ENCODE data around the gene PPM1M.

The PPM1M gene

DNA sequence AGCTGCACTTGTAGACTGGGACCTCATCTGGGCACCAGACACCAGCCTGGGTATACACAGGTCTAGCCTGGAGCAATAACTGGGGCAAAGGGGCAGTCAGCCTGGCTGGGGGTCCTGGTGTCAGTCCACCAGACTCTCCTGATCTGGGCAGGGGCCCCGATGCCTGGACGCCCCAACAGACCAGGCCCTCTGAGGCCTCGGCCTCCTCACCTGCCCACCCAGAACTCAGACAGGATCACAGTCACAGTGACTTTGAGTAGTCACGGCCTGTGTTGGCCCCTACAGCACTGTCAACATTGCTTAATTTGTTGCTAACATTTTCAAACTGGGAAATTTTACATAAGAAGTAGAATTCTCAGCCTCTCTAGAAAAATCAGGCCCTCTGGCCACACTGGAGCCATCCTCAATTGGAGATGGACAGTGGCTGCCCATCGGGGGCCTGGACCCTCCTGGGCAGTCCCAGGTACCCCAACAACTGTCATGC lies 12.4 kb upstream of the PPM1M start:
- Histone ChIP-seq H3K36me3 (ENCODE audit: insufficient read depth, low read length) (peaks cover 34% of the 10 kb centered on the region; the same call in 1 of the 2 replicates), H3K9me2 (ENCODE audit: low read depth, low read length) (no peaks in the 10 kb centered on the region), H3K4me2 (ENCODE audit: low read length) (no peak overlapping the region), H3K9ac (ENCODE audit: low read length) (no peak overlapping the region), H3K27me3 (ENCODE audit: insufficient read depth, low read length) (no peaks in the 10 kb centered on the region), H3K4me3 (ENCODE audit: low read depth, low read length, poor library complexity, severe bottlenecking) (no peak overlapping the region), H3F3A (ENCODE audit: insufficient read depth, low read length) (no peaks in the 10 kb centered on the region), H2AFZ (ENCODE audit: low read length) (no peak overlapping the region), H3K79me2 (ENCODE audit: insufficient read depth, low read length) (peaks cover 4% of the 10 kb centered on the region), H4K20me1 (ENCODE audit: insufficient read depth, low read length) (no peaks in the 10 kb centered on the region), H3K9me3 (ENCODE audit: low read length) (no peaks in the 10 kb centered on the region), H3K4me1 (ENCODE audit: insufficient read depth, low read length, severe bottlenecking) (peaks cover 28% of the 10 kb centered on the region), H3K27ac (ENCODE audit: low read depth, low read length, poor library complexity, severe bottlenecking) (no peak overlapping the region)
- TF ChIP-seq EZH2 (IDR thresholded peaks at IDR 0.05; ENCODE audit: borderline replicate concordance, low read length) (no peak), CTCF (IDR thresholded peaks at IDR 0.05; ENCODE audit: low read length) (no peak)

- Histone ChIP-seq H3K9ac (ENCODE audit: low read length) (no peak overlapping the region), H3K27ac (ENCODE audit: low read depth, low read length, poor library complexity, severe bottlenecking) (no peak overlapping the region), H4K20me1 (ENCODE audit: insufficient read depth, low read length) (no peaks in the 10 kb centered on the region), H3K4me1 (ENCODE audit: insufficient read depth, low read length, severe bottlenecking) (peaks cover 30% of the 10 kb centered on the region), H3K4me3 (ENCODE audit: low read depth, low read length, poor library complexity, severe bottlenecking) (no peak overlapping the region), H3K79me2 (ENCODE audit: insufficient read depth, low read length) (peaks cover 8% of the 10 kb centered on the region), H3K36me3 (ENCODE audit: insufficient read depth, low read length) (peaks cover 30% of the 10 kb centered on the region; the same call in 1 of the 2 replicates), H3K4me2 (ENCODE audit: low read length) (no peak overlapping the region), H3K9me3 (ENCODE audit: low read length) (no peaks in the 10 kb centered on the region), H3K27me3 (ENCODE audit: insufficient read depth, low read length) (no peaks in the 10 kb centered on the region), H3K9me2 (ENCODE audit: low read depth, low read length) (no peaks in the 10 kb centered on the region), H3F3A (ENCODE audit: insufficient read depth, low read length) (no peaks in the 10 kb centered on the region), H2AFZ (ENCODE audit: low read length) (no peak overlapping the region)
- TF ChIP-seq CTCF (IDR thresholded peaks at IDR 0.05; ENCODE audit: low read length), result no peak
- no peak for TF ChIP-seq EZH2 (IDR thresholded peaks at IDR 0.05; ENCODE audit: borderline replicate concordance, low read length)
Observed at GRCh38 chr3:52233968-52234367, 11.6 kb upstream of the PPM1M start.

DNA sequence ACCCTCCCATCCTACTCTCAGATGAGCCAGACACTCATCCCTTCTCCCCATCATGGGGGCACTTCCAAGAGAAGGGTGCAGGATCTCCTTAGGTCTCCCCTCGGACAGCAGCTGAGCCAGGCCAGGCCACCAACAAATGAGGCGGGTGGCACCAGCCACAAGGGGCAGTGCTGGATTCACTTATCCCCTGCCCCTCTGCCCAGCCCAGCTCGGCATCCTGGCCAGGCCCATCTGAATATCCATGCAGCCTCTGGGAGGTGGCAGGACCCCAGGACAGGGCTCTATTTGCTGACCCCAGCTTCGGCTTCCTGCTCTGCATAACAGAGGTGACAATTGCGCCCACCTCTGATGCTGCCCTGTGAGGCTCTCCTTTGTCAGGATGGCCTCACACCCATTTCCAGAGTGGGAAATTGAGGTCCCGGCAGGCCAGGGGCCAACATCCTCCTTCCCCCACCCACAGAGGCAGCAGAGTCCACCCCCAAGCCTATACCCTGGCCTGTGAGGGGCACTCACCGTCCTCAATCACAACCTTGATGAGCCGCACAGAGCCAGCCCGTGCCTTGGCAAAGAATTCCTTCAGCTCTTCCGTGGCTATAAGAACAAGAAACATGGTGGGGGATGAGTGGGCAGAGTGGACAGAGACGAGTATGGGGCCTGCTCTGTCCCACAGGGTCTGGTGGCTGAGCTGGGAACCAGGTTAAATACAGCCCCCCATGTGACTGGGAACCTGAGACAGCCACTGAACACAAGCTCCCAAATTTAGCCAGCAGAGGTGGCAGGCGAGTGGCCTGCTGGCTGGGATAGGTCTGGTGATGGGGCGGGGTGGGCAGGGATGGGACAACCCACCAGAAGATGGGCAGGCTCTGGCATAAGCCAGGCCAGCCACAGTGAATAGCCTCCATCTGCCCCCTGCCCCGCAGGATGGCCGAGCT lies 10.8 kb upstream of the PPM1M start:
- Histone ChIP-seq H3K4me3 (ENCODE audit: low read depth, low read length, poor library complexity, severe bottlenecking) (no peak overlapping the region), H3K4me2 (ENCODE audit: low read length) (no peak overlapping the region), H3K9ac (ENCODE audit: low read length) (no peak overlapping the region), H3F3A (ENCODE audit: insufficient read depth, low read length) (no peaks in the 10 kb centered on the region), H3K9me3 (ENCODE audit: low read length) (no peaks in the 10 kb centered on the region), H3K36me3 (ENCODE audit: insufficient read depth, low read length) (peaks cover 22% of the 10 kb centered on the region; the same call in 1 of the 2 replicates), H2AFZ (ENCODE audit: low read length) (no peak overlapping the region), H4K20me1 (ENCODE audit: insufficient read depth, low read length) (no peaks in the 10 kb centered on the region), H3K79me2 (ENCODE audit: insufficient read depth, low read length) (peaks cover 8% of the 10 kb centered on the region), H3K4me1 (ENCODE audit: insufficient read depth, low read length, severe bottlenecking) (peaks cover 32% of the 10 kb centered on the region), H3K9me2 (ENCODE audit: low read depth, low read length) (no peaks in the 10 kb centered on the region), H3K27ac (ENCODE audit: low read depth, low read length, poor library complexity, severe bottlenecking) (no peak overlapping the region), H3K27me3 (ENCODE audit: insufficient read depth, low read length) (no peaks in the 10 kb centered on the region)
- TF ChIP-seq CTCF (IDR thresholded peaks at IDR 0.05; ENCODE audit: low read length) (no peak), EZH2 (IDR thresholded peaks at IDR 0.05; ENCODE audit: borderline replicate concordance, low read length) (no peak)

Data from OCI-LY1 (cell line).